Measurements from ENCODE around the gene FOXL2. TPM values are rescaled to one million over a fixed set of nuclear protein-coding genes. Genes with fewer than 3 reads are reported as not detected.
A peak's percentile ranks its signal among the peaks of the same experiment; 100 is the strongest.

FOXL2 gene
- total RNA-seq, 1 experiment from 2014 or later: 12.7 TPM

- in situ Hi-C loops (cut with HindIII; ENCODE audit: low pct_unique_long_range_greater_than_20kb, low sequenced_read_pairs): no loop called here
- CTCF ChIA-PET: no interaction called here
- Histone ChIP-seq H3K4me3 (ENCODE audit: low read depth in 2 of 2, low read length in 2 of 2) (peak overlapping the region; percentile 16 to 42), H3K27ac (ENCODE audit: low read length) (peak overlapping the region; percentile 73), H3K27me3 (ENCODE audit: control insufficient read depth, insufficient read depth, low read length) (no peaks in the 10 kb centered on the region), H3K36me3 (ENCODE audit: control insufficient read depth, insufficient read depth, low read length) (no peaks in the 10 kb centered on the region), H3K9me3 (ENCODE audit: control insufficient read depth, insufficient read depth, low read depth, low read length) (no peaks in the 10 kb centered on the region), H3K4me1 (ENCODE audit: control insufficient read depth, insufficient read depth, low read length) (peaks cover 38% of the 10 kb centered on the region)
- BruUV-seq (replicated peaks): TSS peak; percentile 84
- POLR2A ChIA-PET: no interaction called here
- intact Hi-C loops (cut with micrococcal nuclease; ENCODE audit: unreplicated experiment): loop anchor here (5.0 kb wide), 1 partner anchor 33 kb away; no protein-coding TSS in a partner anchor
- DNase-seq (ENCODE audit: low read depth, low spot score) (no peak), ATAC-seq (no peak)
- TF ChIP-seq REST (IDR thresholded peaks at IDR 0.05; ENCODE audit: insufficient read depth in 1 of 2, low read depth in 2 of 2, low read length in 1 of 2) (no peak), POLR2AphosphoS5 (IDR thresholded peaks at IDR 0.05; ENCODE audit: low read depth, low read length) (no peak), SIN3A (IDR thresholded peaks at IDR 0.05; ENCODE audit: borderline replicate concordance, insufficient read depth, low read depth, low read length) (no peak), CTCF (IDR thresholded peaks at IDR 0.05) (no peak), TCF7L2 (IDR thresholded peaks at IDR 0.05; ENCODE audit: low read depth, low read length) (no peak)
These were observed 2.9 kb downstream of the FOXL2 start for GRCh38 chr3:138943724-138944653.

- Histone ChIP-seq H3K4me1 (ENCODE audit: control insufficient read depth, insufficient read depth, low read length) (peaks cover 33% of the 10 kb centered on the region), H3K36me3 (ENCODE audit: control insufficient read depth, insufficient read depth, low read length) (no peaks in the 10 kb centered on the region), H3K4me3 (ENCODE audit: low read depth in 2 of 2, low read length in 2 of 2) (peak overlapping the region in 1 of 2 experiments; percentile 16; a peak in 3 of 4 replicates), H3K27me3 (ENCODE audit: control insufficient read depth, insufficient read depth, low read length) (no peaks in the 10 kb centered on the region), H3K9me3 (ENCODE audit: control insufficient read depth, insufficient read depth, low read depth, low read length) (no peaks in the 10 kb centered on the region), H3K27ac (ENCODE audit: low read length) (peak overlapping the region; percentile 73)
- POLR2A ChIA-PET: no interaction called here
- CTCF ChIA-PET: no interaction called here
- BruUV-seq (replicated peaks): no TSS peak
- TF ChIP-seq REST (IDR thresholded peaks at IDR 0.05; ENCODE audit: insufficient read depth in 1 of 2, low read depth in 2 of 2, low read length in 1 of 2): no peak
- no peak for TF ChIP-seq SIN3A (IDR thresholded peaks at IDR 0.05; ENCODE audit: borderline replicate concordance, insufficient read depth, low read depth, low read length)
- TF ChIP-seq TCF7L2 (IDR thresholded peaks at IDR 0.05; ENCODE audit: low read depth, low read length): no peak
- TF ChIP-seq CTCF (IDR thresholded peaks at IDR 0.05): peak; percentile 41
- no peak for TF ChIP-seq POLR2AphosphoS5 (IDR thresholded peaks at IDR 0.05; ENCODE audit: low read depth, low read length)
- in situ Hi-C loops (cut with HindIII; ENCODE audit: low pct_unique_long_range_greater_than_20kb, low sequenced_read_pairs): no loop called here
- no peak for DNase-seq (ENCODE audit: low read depth, low spot score)
- intact Hi-C loops (cut with micrococcal nuclease; ENCODE audit: unreplicated experiment): loop anchor here (5.0 kb wide), 1 partner anchor 34 kb away; no protein-coding TSS in a partner anchor
- no peak for ATAC-seq
These were observed 3.9 kb downstream of the FOXL2 start for GRCh38 chr3:138942861-138943623.

All from Panc1 (cell line).